A673 (cell line): ENCODE measurements around the gene TRMT61A. TPM values are rescaled to one million over a fixed set of nuclear protein-coding genes. Genes with fewer than 3 reads are reported as not detected.

ENCODE experiments used
- BruUV-seq: library from RNA; stranded (reverse); fragments of 400-500 nt; replicated peaks from 2 replicates; lab custom pipeline; 2021; lab: Mats Ljungman, UMichigan
- CTCF ChIA-PET: fragments of 300-600 bp; sonication (Branson Sonifier 250); formaldehyde crosslinking; loops from one replicate; lab custom pipeline; 2022; ENCODE audit warnings: antibody characterized with exemption; lab: Charles Lee
- POLR2A ChIA-PET: fragments of 300-600 bp; sonication (Branson Sonifier 250); formaldehyde crosslinking; loops from one replicate; lab custom pipeline; 2022; ENCODE audit warnings: antibody characterized with exemption; ENCODE audit not compliant: low non-redundant PET; lab: Charles Lee
- DNase-seq: peaks from one replicate; pipeline ENCODE4 v3.0.0-alpha.2; 2015; ENCODE audit warnings: low spot score
- H3K27ac ChIP-seq: fragments of 200-600 bp; sonication (generic); 2 replicates; pipeline ENCODE4 v1.5.1; 2016; ENCODE audit warnings: mixed run types, low read depth, mild to moderate bottlenecking, mixed read lengths, antibody characterized with exemption, low read length; ENCODE audit not compliant: poor library complexity, severe bottlenecking
- H3K27me3 ChIP-seq: fragments of 200-600 bp; sonication (generic); replicated peaks from 2 replicates; pipeline ENCODE4 v1.6.1; 2017; ENCODE audit warnings: mixed run types, low read depth, mild to moderate bottlenecking, mixed read lengths, antibody characterized with exemption, low read length; ENCODE audit not compliant: insufficient read depth, poor library complexity
- H3K36me3 ChIP-seq: fragments of 200-600 bp; sonication (generic); 2 replicates; pipeline ENCODE4 v1.6.1; 2016; ENCODE audit warnings: mixed run types, mild to moderate bottlenecking, mixed read lengths, antibody characterized with exemption, low read length; ENCODE audit not compliant: insufficient read depth, poor library complexity, severe bottlenecking
- H3K4me1 ChIP-seq: fragments of 200-600 bp; sonication (generic); 2 replicates; pipeline ENCODE4 v1.6.1; 2017; ENCODE audit warnings: mixed run types, mild to moderate bottlenecking, mixed read lengths, antibody characterized with exemption, low read length; ENCODE audit not compliant: insufficient read depth, poor library complexity, severe bottlenecking
- H3K4me3 ChIP-seq: fragments of 200-600 bp; sonication (generic); 2 replicates; pipeline ENCODE4 v1.5.1; 2016; ENCODE audit warnings: low read depth, mixed run types, mild to moderate bottlenecking, mixed read lengths, low read length; ENCODE audit not compliant: poor library complexity, severe bottlenecking
- H3K9me3 ChIP-seq: fragments of 200-600 bp; sonication (generic); 2 replicates; pipeline ENCODE4 v1.6.1; 2016; ENCODE audit warnings: mixed run types, low read depth, mild to moderate bottlenecking, mixed read lengths, antibody characterized with exemption, low read length; ENCODE audit not compliant: poor library complexity, severe bottlenecking
- EZH2 ChIP-seq: fragments of 200-600 bp; sonication (generic); IDR thresholded peaks from 2 replicates; pipeline ENCODE4 v1.6.1; 2017; ENCODE audit warnings: borderline replicate concordance, low read depth, mild to moderate bottlenecking, mixed read lengths, antibody characterized with exemption, low read length; ENCODE audit not compliant: poor library complexity, severe bottlenecking
- intact Hi-C: fragments of 100-400 bp; cut with micrococcal nuclease; formaldehyde crosslinking; loops from one replicate; pipeline ENCODE4 v1.10.0; 2022; ENCODE audit not compliant: unreplicated experiment
- total RNA-seq: library from RNA; stranded (reverse); gene quantifications from 2 replicates; pipeline ENCODE4 v1.2.3, GENCODE V29; 2021
- TF ChIP-seq, protein P1 (sequence below): fragments of 300-800, 200-600 bp; sonication (generic); conservative IDR thresholded peaks from 2 replicates; pipeline ENCODE4 v1.5.1; 2017; ENCODE audit warnings: low read depth, mild to moderate bottlenecking, antibody characterized with exemption, low read length, moderate library complexity, mixed read lengths

Gene TRMT61A
- total RNA-seq, 1 experiment from 2014 or later, result 23.6 TPM

DNA sequence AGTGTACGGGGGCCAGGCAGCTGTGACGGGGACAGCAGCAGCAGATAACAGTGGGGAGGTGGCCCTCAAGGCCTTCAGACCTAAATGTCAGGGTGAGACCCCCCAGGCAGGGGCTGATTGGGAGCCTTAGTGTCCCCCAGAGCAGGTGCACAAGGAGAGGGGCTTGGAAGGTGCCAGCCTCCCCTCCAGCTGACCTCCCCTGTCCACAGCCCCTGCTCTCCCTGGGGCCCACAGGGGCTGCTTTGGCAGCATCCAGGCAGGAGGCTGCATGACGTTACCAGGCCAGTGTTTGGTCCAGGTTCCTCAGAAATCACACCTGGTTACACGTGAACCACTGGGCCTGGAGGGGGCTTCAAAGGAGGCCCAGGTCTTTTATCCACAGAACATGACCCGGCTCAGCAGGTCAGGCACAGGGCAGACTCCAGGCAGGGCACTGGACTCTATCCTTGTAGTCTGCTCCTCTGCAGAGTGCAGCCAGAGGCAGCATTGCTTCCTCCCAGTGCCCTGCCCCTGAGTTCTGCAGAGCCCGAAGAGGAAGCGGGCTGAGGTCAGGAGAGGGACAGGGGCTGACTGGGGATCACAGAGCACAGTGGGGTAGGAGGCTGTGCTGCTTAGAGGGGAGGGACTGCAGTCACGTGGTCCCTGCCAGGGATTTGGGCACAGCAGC, 2.6 kb upstream of the TRMT61A start:
- ChIA-PET POLR2A (no interaction called here), CTCF (no interaction called here)
- Histone ChIP-seq H3K9me3 (no peaks in the 10 kb centered on the region), H3K4me1 (peaks cover 23% of the 10 kb centered on the region), H3K4me3 (no peak overlapping the region), H3K27ac (no peak overlapping the region), H3K27me3 (no peaks in the 10 kb centered on the region), H3K36me3 (no peaks in the 10 kb centered on the region)
- intact Hi-C loops, result no loop called here
- no peak for TF ChIP-seq EZH2
- TF ChIP-seq, protein P1, sequence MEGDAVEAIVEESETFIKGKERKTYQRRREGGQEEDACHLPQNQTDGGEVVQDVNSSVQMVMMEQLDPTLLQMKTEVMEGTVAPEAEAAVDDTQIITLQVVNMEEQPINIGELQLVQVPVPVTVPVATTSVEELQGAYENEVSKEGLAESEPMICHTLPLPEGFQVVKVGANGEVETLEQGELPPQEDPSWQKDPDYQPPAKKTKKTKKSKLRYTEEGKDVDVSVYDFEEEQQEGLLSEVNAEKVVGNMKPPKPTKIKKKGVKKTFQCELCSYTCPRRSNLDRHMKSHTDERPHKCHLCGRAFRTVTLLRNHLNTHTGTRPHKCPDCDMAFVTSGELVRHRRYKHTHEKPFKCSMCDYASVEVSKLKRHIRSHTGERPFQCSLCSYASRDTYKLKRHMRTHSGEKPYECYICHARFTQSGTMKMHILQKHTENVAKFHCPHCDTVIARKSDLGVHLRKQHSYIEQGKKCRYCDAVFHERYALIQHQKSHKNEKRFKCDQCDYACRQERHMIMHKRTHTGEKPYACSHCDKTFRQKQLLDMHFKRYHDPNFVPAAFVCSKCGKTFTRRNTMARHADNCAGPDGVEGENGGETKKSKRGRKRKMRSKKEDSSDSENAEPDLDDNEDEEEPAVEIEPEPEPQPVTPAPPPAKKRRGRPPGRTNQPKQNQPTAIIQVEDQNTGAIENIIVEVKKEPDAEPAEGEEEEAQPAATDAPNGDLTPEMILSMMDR, result no peak
- DNase-seq, result no peak
- no TSS peak for BruUV-seq

DNA sequence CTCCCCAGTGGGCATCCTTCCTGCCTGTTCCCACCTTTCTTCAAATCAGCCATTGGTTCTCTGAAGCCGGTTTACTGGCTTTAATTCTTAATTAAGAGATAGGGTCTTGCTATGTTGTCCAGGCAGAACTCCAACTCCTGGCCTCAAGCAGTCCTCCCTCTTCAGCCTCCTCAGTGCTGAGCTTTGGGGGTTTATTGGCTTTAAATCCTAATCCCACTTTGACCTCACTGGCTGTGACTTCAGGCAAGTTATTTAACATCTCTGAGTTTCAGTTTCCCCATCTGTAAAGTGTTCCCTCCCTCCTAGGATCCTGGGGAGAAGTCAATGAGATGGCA, 2.1 kb upstream of the TRMT61A start:
- H3K4me1 ChIP-seq, result peaks cover 23% of the 10 kb centered on the region
- intact Hi-C loops, result no loop called here
- ChIA-PET POLR2A (no interaction called here), CTCF (no interaction called here)
- no peak overlapping the region for H3K27ac ChIP-seq
- H3K9me3 ChIP-seq, result no peaks in the 10 kb centered on the region
- H3K27me3 ChIP-seq, result no peaks in the 10 kb centered on the region
- BruUV-seq, result no TSS peak
- TF ChIP-seq EZH2, result no peak
- TF ChIP-seq, protein P1, result no peak
- no peaks in the 10 kb centered on the region for H3K36me3 ChIP-seq
- DNase-seq, result no peak
- no peak overlapping the region for H3K4me3 ChIP-seq

DNA sequence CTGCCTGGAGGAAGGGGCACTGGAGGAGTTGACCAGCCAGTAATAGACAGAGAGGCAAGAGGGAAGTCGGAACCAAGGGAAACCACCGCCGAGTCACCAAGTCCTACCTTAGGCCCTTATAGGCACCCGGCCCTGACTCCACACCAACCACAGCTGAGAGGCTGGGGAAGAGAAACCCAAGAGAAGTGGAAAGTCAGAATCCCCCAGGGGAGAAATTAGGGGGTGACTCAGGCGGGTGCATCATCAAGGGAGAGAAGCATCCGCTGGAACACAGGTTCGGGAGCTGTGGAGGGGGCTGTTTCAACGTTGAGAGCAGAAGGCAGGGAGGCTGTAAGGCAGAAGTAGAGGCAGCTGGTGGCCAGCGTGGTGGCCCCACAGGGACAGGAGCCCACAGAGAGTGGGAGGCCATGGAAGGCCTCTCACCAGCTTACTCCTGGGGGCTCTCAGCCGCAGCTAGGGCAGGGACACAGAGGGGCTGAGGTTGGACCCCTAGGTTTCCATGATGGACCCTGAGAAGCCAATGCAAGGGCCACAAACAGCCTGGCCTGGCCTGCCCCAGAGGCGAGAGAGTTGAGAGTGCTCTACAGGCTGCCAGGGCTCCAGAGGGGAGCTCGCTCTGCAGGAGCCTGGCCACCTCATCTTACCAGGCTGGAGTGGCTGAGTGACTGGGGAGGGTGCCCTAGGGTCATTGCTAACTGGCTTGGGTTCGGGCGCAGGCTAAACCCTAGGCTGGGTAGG, 1.4 kb upstream of the TRMT61A start:
- CTCF ChIA-PET, result no interaction called here
- intact Hi-C loops, result no loop called here
- Histone ChIP-seq H3K4me1 (peaks cover 23% of the 10 kb centered on the region), H3K27me3 (no peaks in the 10 kb centered on the region), H3K36me3 (no peaks in the 10 kb centered on the region), H3K4me3 (no peak overlapping the region), H3K27ac (peak overlapping the region; percentile 82), H3K9me3 (no peaks in the 10 kb centered on the region)
- POLR2A ChIA-PET, result no interaction called here
- peak; percentile 52 for DNase-seq
- BruUV-seq, result no TSS peak
- TF ChIP-seq, protein P1, result no peak
- TF ChIP-seq EZH2, result no peak
